Caki2 (cell line): ENCODE data around the gene PRICKLE1. TPM values are rescaled to one million over a fixed set of nuclear protein-coding genes. Genes with fewer than 3 reads are reported as not detected.
"Not testable (repeated sequence)": the region's sequence is repeated elsewhere in the genome, so short reads cannot be mapped to it uniquely, and the experiment has no call there.

Source experiments
- DNase-seq: peaks from one replicate; pipeline ENCODE4 v3.0.0-alpha.2; 2015; ENCODE audit warnings: low read depth
- in situ Hi-C: cut with HindIII; loops from 2 replicates; pipeline ENCODE4 v1.10.0; 2016; ENCODE audit warnings: low sequenced_read_pairs, low pct_unique_long_range_greater_than_20kb, mixed read lengths
- total RNA-seq: library from RNA; depleted of rRNA; stranded (reverse); fragments of >200 nt; shearing (Covaris generic); gene quantifications from 2 replicates; pipeline ENCODE4 v1.2.3, GENCODE V29; 2014; ENCODE audit warnings: low replicate concordance

Gene PRICKLE1
- total RNA-seq, 1 experiment from 2014 or later, result 10.7 TPM

DNA sequence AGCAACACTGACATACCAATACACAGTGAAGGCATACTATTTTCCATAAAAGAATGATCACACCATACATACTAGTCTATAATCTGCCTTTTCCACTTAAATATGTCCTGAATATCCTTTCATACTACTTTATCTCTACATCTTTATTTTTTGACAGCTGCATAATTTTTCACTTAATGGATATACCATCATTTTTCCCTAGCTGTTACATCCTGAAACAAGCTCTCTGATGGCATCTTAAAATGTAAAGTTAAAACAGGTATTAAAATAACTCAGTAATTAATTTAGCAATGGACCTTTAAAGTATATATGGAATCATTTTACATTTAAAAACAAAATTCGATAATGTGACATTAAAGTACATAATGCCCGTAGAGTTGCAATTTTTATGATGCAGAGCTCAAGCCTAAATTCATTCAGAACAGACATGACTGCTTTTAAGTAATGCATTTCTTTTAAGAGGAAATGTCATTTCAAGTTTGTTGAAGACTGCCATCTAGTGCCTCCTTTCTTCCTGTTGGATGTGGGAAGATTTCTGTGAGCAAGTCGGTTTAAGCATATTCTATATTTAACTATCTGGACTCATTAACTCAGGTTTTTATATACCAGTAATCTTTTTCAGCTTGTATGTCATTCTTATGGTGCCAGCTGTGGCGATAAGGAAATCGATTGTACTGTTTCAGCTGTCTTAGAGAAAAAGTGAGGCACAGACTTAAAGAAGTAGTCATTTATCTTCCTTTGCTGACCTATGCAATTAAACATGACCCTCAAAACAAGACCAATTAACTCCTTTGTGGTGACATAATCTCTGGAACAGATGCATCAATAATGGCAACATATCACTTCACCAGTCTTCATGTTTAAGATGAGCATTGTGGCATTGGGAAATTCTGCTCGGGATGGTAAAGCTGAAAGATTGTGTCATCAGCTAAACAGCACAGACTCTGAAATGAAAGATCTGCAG is 20.3 kb downstream of the PRICKLE1 start:
- peak; percentile 64 for DNase-seq
- in situ Hi-C loops, result no loop called here

DNA sequence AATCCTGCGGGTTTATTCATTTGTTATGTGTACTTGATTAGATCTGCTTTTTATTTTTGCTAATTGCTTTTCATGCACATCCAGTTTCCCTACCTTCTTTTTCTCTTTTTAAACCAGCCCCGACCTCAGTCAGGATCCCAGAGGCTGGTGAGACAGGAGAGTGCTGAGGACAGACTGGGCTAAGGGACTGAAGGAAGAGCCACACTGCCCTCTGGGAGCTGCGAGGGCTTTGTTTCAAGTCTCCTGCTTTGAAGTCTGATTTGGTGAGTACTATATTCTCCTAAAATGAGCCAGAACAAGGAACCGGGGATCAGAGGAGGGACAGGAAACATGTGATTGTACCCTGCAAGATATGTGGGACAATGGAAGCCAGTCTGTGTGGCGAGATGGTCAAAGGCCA is 23.9 kb downstream of the PRICKLE1 start:
- DNase-seq, result no peak
- in situ Hi-C loops, result no loop called here

DNA sequence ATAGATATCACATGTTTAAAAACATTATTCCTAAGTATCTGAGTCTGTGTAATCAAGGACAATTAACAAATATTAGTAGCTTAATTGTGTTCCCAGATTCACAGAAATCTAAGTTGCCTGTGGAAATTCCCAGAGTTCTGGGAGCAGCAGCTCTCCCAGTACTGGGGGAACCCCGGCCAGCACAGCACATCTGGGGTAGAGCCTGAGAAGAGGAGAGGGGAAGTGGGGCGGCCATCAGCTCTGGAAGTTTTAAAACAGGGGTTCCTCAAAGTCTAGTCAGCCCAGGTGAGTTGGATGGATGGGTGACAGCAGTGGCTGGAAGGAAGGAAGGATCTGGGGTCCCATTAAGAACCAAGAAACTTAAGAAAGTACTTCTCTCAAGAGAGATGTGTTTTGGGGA is 24.6 kb downstream of the PRICKLE1 start:
- DNase-seq, result no peak
- in situ Hi-C loops, result no loop called here

DNA sequence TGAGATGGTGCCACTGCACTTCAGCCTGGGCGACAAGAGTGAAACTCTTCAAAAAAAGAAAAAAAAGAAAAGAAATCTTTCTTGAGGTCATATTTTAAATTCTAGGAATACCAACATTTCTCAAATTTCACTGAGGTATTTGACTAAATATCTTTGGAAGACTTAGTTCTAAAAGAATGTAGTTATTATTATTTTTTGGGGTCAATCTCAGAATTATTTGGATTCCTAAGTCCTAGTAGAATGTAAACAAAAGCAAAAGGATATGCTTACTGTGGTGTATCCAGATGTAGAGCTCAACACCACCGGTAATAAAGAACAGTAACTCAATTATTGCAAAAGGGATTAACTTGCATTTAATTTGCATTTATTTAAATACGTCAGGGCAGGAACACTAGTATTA is 25.0 kb downstream of the PRICKLE1 start:
- no peak for DNase-seq
- in situ Hi-C loops, result no loop called here

DNA sequence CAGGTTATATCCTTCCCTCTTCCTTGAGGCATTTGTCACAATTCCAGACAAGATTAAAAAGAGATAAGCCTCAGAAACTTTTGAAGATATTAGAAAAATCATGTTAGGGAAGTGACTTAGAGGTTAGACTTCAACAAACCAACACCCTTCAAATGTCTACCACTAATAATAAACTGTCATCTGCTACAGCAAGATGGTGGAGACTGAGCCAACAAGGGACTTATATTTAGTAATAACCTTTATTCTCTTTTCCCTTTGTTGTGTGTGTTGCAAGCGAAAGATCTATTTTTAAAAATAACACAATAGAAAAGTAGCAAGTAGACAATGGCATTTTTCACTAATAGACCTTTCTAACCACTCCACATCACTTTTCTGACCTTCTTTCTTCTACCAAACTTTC is 28.6 kb downstream of the PRICKLE1 start:
- in situ Hi-C loops, result no loop called here
- DNase-seq, result peak; percentile 13

DNA sequence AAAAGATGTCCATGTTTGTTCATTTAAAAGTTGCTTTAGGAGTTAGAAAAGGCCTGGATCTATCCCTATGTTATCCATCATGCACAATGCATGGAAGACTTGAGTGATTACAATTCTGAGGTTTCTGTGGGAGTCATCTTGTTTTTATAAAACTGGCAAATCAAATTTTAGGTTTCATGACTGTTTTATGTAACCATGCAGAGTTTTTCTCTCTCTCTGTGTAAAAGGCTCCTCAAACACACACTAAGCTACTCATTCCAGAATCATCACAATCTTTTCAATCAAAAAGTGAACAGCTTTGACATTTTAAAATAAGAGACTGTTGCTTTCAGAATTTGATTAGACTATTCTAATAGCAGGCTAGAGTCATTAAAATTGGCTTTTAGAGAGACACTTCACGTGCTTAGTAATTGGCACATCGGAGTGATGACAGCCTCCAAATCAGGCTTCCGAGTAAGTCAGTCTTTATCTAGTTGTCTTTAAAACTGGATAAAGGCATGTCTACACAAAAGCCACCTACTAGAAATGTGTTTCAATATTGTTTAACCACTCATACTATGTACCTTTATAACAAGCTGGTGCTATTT is 31.9 kb downstream of the PRICKLE1 start:
- DNase-seq, result no peak
- in situ Hi-C loops, result no loop called here

DNA sequence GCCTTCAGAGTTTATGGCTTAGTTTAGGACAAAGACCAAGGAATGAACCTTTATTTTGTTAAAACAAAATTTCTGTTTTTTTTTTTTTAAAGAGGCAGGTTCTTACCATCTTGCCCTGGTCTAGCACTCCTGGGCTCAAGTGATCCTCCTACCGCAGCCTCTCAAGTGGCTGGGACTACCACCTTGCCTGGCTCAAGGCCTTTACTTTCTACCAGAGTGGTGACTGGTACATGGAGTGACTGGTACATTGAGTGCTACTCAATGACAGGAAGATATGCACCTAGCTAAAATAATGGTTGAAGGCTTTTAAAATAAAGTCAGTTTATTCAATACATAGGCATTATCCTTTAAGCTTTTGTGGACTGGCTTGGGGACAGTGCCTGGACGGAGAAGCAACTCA is 32.6 kb downstream of the PRICKLE1 start:
- in situ Hi-C loops, result no loop called here
- no peak for DNase-seq

DNA sequence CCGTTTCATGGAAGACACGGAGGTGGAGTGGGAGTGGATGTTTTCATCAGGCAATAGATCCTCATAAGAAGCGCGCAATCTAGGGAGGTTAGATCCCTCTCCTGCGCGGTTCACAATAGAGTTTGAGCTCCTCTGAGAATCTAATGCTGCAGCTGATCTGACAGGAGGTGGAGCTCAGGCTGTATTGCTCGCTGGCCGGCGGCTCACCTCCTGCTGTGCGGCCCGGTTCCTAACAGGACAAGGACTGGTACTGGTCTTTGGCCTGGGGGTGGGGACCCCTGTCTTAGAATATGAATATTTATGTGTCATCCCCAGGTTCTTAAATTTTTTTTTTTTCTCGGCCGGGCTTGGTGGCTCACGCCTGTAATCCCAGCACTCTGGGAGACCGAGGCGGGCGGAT is 36.7 kb downstream of the PRICKLE1 start:
- DNase-seq, result no peak
- in situ Hi-C loops, result no loop called here

DNA sequence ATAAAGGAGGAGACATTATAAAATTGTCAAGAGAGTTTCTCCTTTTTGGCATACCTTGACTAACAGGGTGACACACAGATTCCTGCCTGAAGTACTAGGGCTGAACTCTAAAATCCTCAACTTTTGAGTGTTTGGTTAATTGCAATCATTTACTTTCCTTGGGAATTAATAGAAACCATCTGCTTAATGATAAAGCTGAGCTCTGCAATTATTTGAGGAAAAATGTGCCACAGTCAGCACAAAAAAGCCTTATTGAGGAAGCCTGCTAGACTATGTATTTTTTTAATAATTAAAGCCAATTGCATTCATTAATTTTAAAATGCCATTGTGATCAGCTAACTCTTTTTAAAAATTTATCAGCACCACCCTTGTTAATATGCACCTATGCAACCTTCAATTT is 38.7 kb downstream of the PRICKLE1 start:
- DNase-seq, result no peak
- in situ Hi-C loops, result no loop called here

DNA sequence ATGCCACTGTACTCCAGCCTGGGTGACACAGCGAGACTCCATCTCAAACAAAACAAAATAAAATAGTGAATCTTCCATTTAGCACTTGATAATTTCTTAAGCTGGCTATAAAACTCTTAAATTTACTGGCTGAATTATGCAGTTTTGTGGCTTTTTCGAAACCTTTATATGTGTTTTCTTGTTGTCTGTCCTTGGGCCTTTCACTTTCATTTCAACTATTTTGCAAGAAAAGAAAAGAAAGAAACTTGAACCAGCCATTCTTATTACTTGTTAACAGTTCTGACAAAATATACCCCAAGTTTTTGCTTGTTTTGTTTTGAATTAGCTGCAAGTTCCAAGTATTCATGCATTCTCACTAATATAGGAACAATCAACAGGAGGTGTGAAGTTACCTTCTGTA is 42.8 kb downstream of the PRICKLE1 start:
- in situ Hi-C loops, result no loop called here
- DNase-seq, result no peak

DNA sequence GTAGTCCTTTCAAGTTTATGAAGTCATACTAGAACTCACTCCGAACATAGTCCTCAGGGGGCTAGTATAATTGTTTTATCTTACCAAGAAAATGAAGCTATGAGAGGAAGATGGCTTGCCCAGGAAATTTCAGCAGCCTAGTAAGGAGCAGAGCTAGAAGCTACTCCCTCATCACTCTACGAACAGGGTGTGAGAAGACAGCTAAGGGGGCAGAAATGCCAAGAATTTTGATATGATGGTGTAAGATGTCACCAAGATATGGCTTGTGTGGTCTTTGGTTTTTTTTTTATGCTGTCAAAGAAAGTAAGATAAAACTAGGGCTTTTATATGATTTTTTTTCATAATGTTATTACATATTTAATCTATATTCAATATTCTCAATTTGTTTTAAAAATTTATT is 47.6 kb downstream of the PRICKLE1 start:
- in situ Hi-C loops, result no loop called here
- no peak for DNase-seq

DNA sequence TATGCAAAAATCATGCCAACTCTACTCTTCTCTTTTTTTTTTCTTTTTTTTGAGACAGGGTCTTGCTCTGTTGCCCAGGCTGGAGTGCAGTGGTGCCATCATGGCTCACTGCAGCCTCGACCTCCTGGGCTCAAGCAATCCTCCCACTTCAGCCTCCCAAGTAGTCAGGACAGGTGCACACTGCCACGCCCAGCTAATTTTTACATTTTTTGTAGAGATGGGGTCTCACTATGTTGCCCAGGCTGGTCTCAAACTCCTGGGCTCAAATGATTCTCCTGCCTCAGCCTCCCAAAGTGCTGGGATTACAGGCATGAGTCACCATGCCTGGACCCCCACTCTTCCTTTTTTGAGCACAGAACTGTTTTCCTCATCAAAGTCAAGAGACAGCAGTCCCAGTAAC is 48.2 kb downstream of the PRICKLE1 start:
- DNase-seq, in situ Hi-C loops: not testable (repeated sequence)

DNA sequence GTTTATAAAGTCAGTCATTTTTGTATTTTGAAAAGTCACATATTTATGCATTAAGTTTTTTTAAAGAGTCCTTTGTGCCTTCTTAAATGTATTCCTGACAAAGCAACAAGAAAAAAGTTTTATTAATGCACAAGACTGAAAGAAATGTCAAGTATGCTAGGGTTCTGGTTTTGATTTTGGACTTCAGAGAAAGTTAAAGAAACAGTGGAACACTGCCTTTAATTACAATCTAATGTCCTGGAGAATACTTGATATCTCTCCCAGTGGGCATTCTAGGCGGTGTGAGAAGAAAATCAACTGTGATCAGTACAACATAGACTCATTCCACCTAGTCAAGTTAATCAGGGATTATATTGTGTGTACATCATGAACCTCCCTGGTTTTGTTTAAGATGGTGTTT is 49.9 kb downstream of the PRICKLE1 start:
- no peak for DNase-seq
- in situ Hi-C loops, result no loop called here

DNA sequence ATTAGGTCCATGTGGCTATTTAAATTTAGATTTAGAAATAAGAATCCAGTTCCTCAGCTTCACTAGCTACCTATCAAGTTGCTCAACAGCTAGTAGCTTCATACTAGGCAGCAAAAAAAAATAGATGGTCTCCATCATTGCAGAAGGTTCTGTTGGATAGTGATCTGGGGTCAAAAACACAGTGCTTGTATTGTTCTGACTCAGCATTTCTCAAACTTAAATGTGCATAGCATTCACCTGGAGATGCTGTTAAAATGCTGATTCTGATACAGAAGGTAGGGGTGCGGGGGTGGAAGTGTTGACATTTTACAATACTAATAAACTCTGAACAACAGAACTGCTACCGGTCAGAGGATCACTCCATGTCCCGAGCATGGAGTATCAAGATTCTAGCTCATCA is 51.3 kb downstream of the PRICKLE1 start:
- in situ Hi-C loops, result no loop called here
- DNase-seq, result no peak

DNA sequence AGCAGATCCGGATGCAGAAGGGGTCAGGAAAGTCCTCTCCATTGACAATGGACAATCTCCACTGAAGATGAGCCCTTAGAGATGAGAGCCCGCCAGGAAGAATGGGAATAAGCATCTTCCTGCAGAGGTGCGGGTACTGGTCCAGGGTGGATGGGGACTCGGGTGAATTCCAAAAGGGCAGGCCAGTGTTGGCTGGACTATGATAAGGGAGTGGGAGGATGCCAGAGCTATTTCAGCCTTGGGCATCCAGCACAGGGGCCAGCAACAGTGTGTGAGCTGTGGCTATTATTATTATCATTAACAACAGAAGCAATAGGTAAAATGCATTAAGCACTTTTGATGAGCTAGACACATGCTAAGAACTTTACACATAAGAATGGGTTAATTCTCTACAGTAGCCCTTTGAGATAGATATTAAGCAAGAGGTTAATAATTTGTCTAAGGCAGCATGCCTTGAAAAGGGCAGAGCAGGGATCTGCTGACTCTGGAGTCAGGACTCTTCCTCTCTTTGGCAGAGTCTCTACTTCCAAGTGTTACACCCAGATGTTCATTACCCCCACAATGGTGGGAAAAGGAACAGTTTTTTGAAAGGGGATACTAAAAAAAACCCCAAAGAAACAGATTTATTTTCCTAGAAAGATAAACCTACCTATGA is 55.2 kb downstream of the PRICKLE1 start:
- DNase-seq, result peak; percentile 6
- in situ Hi-C loops, result no loop called here

DNA sequence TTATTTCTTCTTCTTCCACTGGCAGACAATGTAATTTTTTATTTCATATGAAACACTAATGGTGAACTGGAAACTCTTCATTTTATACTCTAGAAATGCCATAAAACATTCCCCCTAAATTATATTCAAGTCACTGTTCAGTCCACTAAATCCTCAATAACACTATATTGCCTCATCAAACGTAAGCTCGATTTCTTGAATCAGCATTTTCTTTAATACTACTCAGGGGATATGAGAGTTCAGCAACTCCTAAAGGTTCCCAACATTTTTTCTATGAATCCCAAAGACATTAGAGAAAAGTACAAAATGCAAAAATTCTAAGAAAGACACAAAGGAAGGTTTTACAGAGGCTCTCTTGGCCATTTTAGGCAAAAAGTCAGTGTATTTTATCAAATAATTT is 59.3 kb downstream of the PRICKLE1 start:
- in situ Hi-C loops, result no loop called here

DNA sequence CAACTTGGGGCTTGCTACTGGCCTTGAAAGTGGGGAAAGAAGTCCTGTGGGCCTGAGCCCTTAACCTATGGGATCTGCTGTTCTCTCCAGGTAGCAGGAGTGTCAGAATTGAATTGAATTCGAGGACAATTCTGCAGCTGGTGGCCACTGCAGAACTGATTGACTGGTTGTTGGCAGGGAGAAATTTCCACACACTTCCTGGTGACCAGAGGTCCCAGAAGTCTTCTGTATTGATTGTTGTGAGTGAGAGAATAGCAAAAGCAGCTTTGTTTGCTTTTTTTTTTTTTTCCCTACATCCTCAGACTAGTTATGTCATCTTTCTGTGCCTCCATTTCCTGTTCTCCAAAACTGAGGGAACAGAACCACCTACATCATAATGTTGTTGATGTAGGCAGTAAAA is 64.1 kb downstream of the PRICKLE1 start:
- in situ Hi-C loops, result no loop called here
- DNase-seq, result no peak

More for the DNA sequence above, 59.3 kb downstream of the PRICKLE1 start:
- DNase-seq, result no peak

DNA sequence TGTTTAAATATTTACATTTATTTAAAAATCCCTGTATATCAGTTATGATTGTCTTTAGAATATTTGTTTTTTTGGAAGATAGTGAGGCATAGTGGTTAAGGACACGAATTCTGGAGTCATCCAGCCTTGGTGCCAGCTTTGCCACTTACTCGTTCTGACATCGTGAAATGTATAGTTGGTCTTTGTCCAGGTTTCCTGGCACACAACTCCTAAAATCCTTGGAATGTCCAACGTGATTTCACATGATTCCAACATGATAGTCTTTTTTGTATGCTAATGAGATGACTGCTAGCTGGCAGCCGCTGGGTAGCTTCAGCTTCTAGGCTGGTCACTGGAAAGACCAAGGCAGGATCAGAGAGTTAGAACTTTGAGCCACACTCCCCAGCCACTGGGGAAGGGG is 64.8 kb downstream of the PRICKLE1 start:
- in situ Hi-C loops, result no loop called here
- no peak for DNase-seq

DNA sequence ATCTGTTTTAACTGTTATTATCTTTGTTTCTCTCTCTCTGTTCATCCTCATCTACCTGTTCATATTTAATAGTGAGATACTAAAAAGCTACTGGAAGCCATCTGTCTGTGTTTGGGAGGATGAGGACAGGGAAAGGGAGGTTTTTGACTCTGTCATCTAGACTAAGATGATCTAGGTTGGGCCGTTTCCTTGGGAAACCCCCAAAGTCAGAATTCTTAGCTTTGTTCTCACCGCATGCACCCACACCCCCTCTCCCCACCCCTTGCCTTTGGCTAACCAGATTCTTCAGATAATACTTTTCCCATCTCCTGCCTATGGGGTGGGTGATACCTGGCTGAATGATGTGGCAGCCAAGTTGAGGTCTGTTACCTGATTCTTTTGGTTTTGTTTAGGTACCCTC is 73.0 kb downstream of the PRICKLE1 start:
- no peak for DNase-seq
- in situ Hi-C loops, result no loop called here
